GM23338 (cell line): ENCODE results near the gene HSF5. TPM values are rescaled to one million over a fixed set of nuclear protein-coding genes. Genes with fewer than 3 reads are reported as not detected.

Experiments
- ATAC-seq: fragments of 200-7000 bp; cut with Tn5 transposase; 3 replicates; pipeline ENCODE4 v1.9.1; 2020
- DNase-seq: peaks from one replicate; pipeline ENCODE4 v3.0.0-alpha.2; 2015; ENCODE audit warnings: low spot score
- H2AFZ ChIP-seq: fragments of 200-600 bp; sonication (generic); 2 replicates; pipeline ENCODE4 v1.8.0; 2016; ENCODE audit warnings: antibody characterized with exemption, mild to moderate bottlenecking, moderate library complexity
- H3F3A ChIP-seq: fragments of 200-600 bp; sonication (generic); replicated peaks from 2 replicates; pipeline ENCODE4 v1.8.0; 2017; ENCODE audit warnings: antibody characterized with exemption, mixed run types, low read depth
- H3K27ac ChIP-seq: fragments of 200-600 bp; sonication (generic); 2 replicates; pipeline ENCODE4 v1.6.1; 2016; ENCODE audit warnings: low read depth
- H3K27me3 ChIP-seq: fragments of 200-600 bp; sonication (generic); 2 replicates; pipeline ENCODE4 v1.8.0; 2016; ENCODE audit warnings: mild to moderate bottlenecking, mixed run types, moderate library complexity; ENCODE audit not compliant: insufficient read depth
- H3K36me3 ChIP-seq: fragments of 200-600 bp; sonication (generic); 2 replicates; pipeline ENCODE4 v1.8.0; 2016; ENCODE audit warnings: mild to moderate bottlenecking; ENCODE audit not compliant: insufficient read depth
- H3K4me1 ChIP-seq: fragments of 200-600 bp; sonication (generic); 2 replicates; pipeline ENCODE4 v1.8.0; 2016; ENCODE audit warnings: mild to moderate bottlenecking, moderate library complexity; ENCODE audit not compliant: insufficient read depth
- H3K4me2 ChIP-seq: fragments of 200-600 bp; sonication (generic); 2 replicates; pipeline ENCODE4 v1.7.1; 2017; ENCODE audit warnings: mixed run types
- H3K4me3 ChIP-seq: fragments of 200-600 bp; sonication (generic); 2 replicates; pipeline ENCODE4 v1.6.1; 2016; ENCODE audit warnings: mixed run types
- H3K79me2 ChIP-seq: fragments of 200-600 bp; sonication (generic); replicated peaks from 2 replicates; pipeline ENCODE4 v1.8.0; 2017; ENCODE audit warnings: mild to moderate bottlenecking; ENCODE audit not compliant: insufficient read depth
- H3K9me2 ChIP-seq: fragments of 200-600 bp; sonication (generic); 2 replicates; pipeline ENCODE4 v1.8.0; 2017; ENCODE audit not compliant: insufficient read depth
- H4K20me1 ChIP-seq: fragments of 200-600 bp; sonication (generic); replicated peaks from 2 replicates; pipeline ENCODE4 v1.8.0; 2017; ENCODE audit warnings: mild to moderate bottlenecking; ENCODE audit not compliant: insufficient read depth
- H3K27ac Mint-ChIP-seq: 2 replicates; pipeline ENCODE4 v1.8.0; 2020; ENCODE audit warnings: inconsistent platforms, mild to moderate bottlenecking, moderate library complexity, mixed read lengths
- H3K27me3 Mint-ChIP-seq: 3 replicates; pipeline ENCODE4 v1.8.0; 2022; ENCODE audit warnings: low read depth, mild to moderate bottlenecking, moderate library complexity, mixed read lengths, inconsistent platforms; ENCODE audit not compliant: insufficient read depth, poor library complexity
- H3K36me3 Mint-ChIP-seq: 3 replicates; pipeline ENCODE4 v1.8.0; 2021; ENCODE audit warnings: low read depth, mild to moderate bottlenecking, inconsistent platforms, moderate library complexity, mixed read lengths
- H3K4me1 Mint-ChIP-seq: 3 replicates; pipeline ENCODE4 v1.8.0; 2020; ENCODE audit warnings: mild to moderate bottlenecking, inconsistent platforms, mixed read lengths
- H3K4me3 Mint-ChIP-seq: 3 replicates; pipeline ENCODE4 v1.8.0; 2021; ENCODE audit warnings: moderate library complexity, mild to moderate bottlenecking, inconsistent platforms, mixed read lengths
- H3K9me3 Mint-ChIP-seq: 3 replicates; pipeline ENCODE4 v1.8.0; 2020; ENCODE audit warnings: moderate library complexity, mild to moderate bottlenecking, inconsistent platforms, mixed read lengths
- CTCF ChIP-seq, 2 experiments: fragments of 200-600 bp in 1 of 2; sonication (generic) in 1 of 2; conservative IDR thresholded peaks; 2 replicates each; pipeline versions ENCODE4 v1.5.1 to v1.6.1; 2016 to 2017; ENCODE audit warnings: antibody characterized with exemption in 2 of 2, low read depth in 2 of 2, mild to moderate bottlenecking in 2 of 2, moderate library complexity in 1 of 2
- EZH2phosphoT487 ChIP-seq: fragments of 200-600 bp; sonication (generic); IDR thresholded peaks from one replicate; pipeline ENCODE4 v1.8.1; 2018; ENCODE audit warnings: antibody characterized with exemption; ENCODE audit not compliant: unreplicated experiment
- JUNB ChIP-seq: IDR thresholded peaks from one replicate; pipeline ENCODE4 v1.6.1; 2016; ENCODE audit warnings: antibody characterized with exemption; ENCODE audit not compliant: unreplicated experiment
- NANOG ChIP-seq: IDR thresholded peaks from 2 replicates; pipeline ENCODE4 v1.6.1; 2016; ENCODE audit warnings: antibody characterized with exemption, borderline replicate concordance
- POLR2AphosphoS5 ChIP-seq: IDR thresholded peaks from 2 replicates; pipeline ENCODE4 v1.6.1; 2016; ENCODE audit warnings: antibody characterized with exemption, low read depth
- STAT1 ChIP-seq: IDR thresholded peaks from one replicate; pipeline ENCODE4 v1.6.1; 2016; ENCODE audit warnings: antibody characterized with exemption; ENCODE audit not compliant: unreplicated experiment
- ZNF114 ChIP-seq: fragments of 250-450 bp; sonication (Bioruptor Pico); IDR thresholded peaks from 2 replicates; pipeline ENCODE4 v1.5.0; 2020; ENCODE audit warnings: mild to moderate bottlenecking, moderate library complexity
- ZNF331 ChIP-seq: fragments of 250-450 bp; sonication (Bioruptor Pico); IDR thresholded peaks from 2 replicates; pipeline ENCODE4 v1.5.0; 2020; ENCODE audit warnings: low read depth, mild to moderate bottlenecking, moderate library complexity
- polyA plus RNA-seq: library from polyadenylated mRNA; unstranded; fragments of >200 nt; fragmentation: Nextera tagmentation; extraction: Ambion mirVana; gene quantifications from 2 replicates; pipeline ENCODE4 v1.2.1, GENCODE V29; 2016
- total RNA-seq: library from RNA; depleted of rRNA; stranded (reverse); fragments of >200 nt; shearing (Covaris generic); gene quantifications from 2 replicates; pipeline ENCODE4 v1.2.3, GENCODE V29; 2014
- TF ChIP-seq, protein P1 (sequence below): IDR thresholded peaks from 2 replicates; pipeline ENCODE4 v1.6.1; 2016; ENCODE audit warnings: antibody characterized with exemption

HSF5 gene
- total and polyA plus RNA-seq, 2 experiments from 2014 or later, result 0.24 TPM; not detected in 1

DNA sequence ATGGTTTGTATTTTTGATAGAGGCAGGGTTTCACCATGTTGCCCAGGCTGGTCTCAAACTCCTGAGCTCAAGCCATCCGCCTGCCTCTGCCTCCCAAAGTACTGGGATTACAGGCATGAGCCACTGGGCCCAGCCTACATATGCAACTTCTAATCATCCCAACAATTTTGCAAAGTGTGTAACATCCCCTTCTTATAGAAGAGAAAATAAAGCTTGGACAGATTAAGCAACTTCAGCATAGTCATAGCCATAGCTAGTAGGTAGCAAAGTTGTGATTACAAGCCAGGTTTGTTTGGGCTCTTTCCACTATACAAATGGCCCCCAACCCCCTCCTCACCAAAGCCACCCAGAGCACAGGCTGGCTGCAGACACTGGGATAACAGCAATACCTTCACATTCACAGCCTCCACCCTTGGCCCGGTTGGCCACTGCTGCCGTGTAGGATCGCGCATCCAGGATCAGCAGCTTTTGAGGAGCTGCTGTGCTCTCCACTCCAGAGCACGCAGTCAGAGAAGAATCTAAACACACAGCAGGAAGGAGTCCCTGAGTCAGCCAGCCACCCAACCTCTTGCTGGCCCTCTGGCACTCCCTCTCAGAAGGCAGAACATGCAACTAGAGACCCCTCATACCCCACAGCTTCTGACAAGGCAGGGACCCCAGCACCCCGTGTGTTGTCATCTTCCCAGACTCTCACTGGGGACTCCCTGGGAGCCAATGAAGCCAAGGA is 18.3 kb upstream of the HSF5 start:
- Histone ChIP-seq H3K79me2 (peaks cover 3% of the 10 kb centered on the region; the same call in 1 of the 2 replicates), H3K4me2 (no peak overlapping the region), H3K4me1 (no peaks in the 10 kb centered on the region), H3K27ac (no peak overlapping the region), H3K36me3 (peaks cover 68% of the 10 kb centered on the region), H3K4me3 (no peak overlapping the region), H3F3A (no peaks in the 10 kb centered on the region), H4K20me1 (no peaks in the 10 kb centered on the region; the same call in 1 of the 2 replicates), H3K27me3 (no peaks in the 10 kb centered on the region), H3K9me2 (no peaks in the 10 kb centered on the region), H2AFZ (no peak overlapping the region)
- H3K27me3 Mint-ChIP-seq, result peaks cover 3% of the 10 kb centered on the region
- no peaks in the 10 kb centered on the region; the same call in 2 of the 3 replicates for H3K4me1 Mint-ChIP-seq
- no peak overlapping the region for H3K27ac Mint-ChIP-seq
- ATAC-seq, result no peak
- peaks cover 91% of the 10 kb centered on the region for H3K36me3 Mint-ChIP-seq
- TF ChIP-seq ZNF114 (CRISPR knock-in tag), result no peak
- TF ChIP-seq ZNF331 (CRISPR knock-in tag), result no peak
- no peak overlapping the region for H3K4me3 Mint-ChIP-seq
- no peak for DNase-seq
- no peaks in the 10 kb centered on the region for H3K9me3 Mint-ChIP-seq

- peaks cover 85% of the 10 kb centered on the region for H3K36me3 Mint-ChIP-seq
- H3K9me3 Mint-ChIP-seq, result no peaks in the 10 kb centered on the region
- H4K20me1 ChIP-seq, result no peaks in the 10 kb centered on the region; the same call in 1 of the 2 replicates
- no peak for DNase-seq
- H3K4me1 ChIP-seq, result no peaks in the 10 kb centered on the region
- no peaks in the 10 kb centered on the region for H3K27me3 Mint-ChIP-seq
- no peak overlapping the region for H3K4me3 Mint-ChIP-seq
- no peaks in the 10 kb centered on the region for H3K9me2 ChIP-seq
- no peak overlapping the region for H3K27ac ChIP-seq
- ATAC-seq, result no peak
- H3K36me3 ChIP-seq, result peaks cover 66% of the 10 kb centered on the region
- H3F3A ChIP-seq, result no peaks in the 10 kb centered on the region
- H2AFZ ChIP-seq, result no peak overlapping the region
- no peaks in the 10 kb centered on the region for H3K4me1 Mint-ChIP-seq
- H3K4me2 ChIP-seq, result no peak overlapping the region
- no peaks in the 10 kb centered on the region for H3K27me3 ChIP-seq
- no peaks in the 10 kb centered on the region for H3K79me2 ChIP-seq
- no peak overlapping the region for H3K27ac Mint-ChIP-seq
- H3K4me3 ChIP-seq, result no peak overlapping the region
- TF ChIP-seq ZNF114 (CRISPR knock-in tag) (no peak), STAT1 (no peak), JUNB (no peak), NANOG (no peak), CTCF (conservative IDR thresholded peaks at IDR 0.05; ENCODE audit: low read depth in 2 of 2) (no peak), EZH2phosphoT487 (no peak), POLR2AphosphoS5 (no peak)
- TF ChIP-seq, protein P1, sequence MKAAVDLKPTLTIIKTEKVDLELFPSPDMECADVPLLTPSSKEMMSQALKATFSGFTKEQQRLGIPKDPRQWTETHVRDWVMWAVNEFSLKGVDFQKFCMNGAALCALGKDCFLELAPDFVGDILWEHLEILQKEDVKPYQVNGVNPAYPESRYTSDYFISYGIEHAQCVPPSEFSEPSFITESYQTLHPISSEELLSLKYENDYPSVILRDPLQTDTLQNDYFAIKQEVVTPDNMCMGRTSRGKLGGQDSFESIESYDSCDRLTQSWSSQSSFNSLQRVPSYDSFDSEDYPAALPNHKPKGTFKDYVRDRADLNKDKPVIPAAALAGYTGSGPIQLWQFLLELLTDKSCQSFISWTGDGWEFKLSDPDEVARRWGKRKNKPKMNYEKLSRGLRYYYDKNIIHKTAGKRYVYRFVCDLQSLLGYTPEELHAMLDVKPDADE, result no peak
Measured at GRCh38 chr17:58504826-58505351, 16.7 kb upstream of the HSF5 start.
